Cerebellar cortex (tissue), 1 donor: ENCODE data around the gene SPATA18.
"Not testable (repeated sequence)": the region's sequence is repeated elsewhere in the genome, so short reads cannot be mapped to it uniquely, and the experiment has no call there.

Source experiments
- DNase-seq: peaks from one replicate; pipeline ENCODE4 v3.0.0-alpha.2; 2015; ENCODE audit warnings: low spot score

The SPATA18 gene

GRCh38 chr4:52107336-52107735, 56.2 kb downstream of the SPATA18 start:
- DNase-seq, result no peak

GRCh38 chr4:52107745-52108144, 56.6 kb downstream of the SPATA18 start:
- DNase-seq, result no peak

GRCh38 chr4:52110171-52110570, 59.1 kb downstream of the SPATA18 start:
- no peak for DNase-seq

- DNase-seq, result no peak
These were observed 60.9 kb downstream of the SPATA18 start for GRCh38 chr4:52111995-52112394.

- DNase-seq, result no peak
These were observed 61.3 kb downstream of the SPATA18 start for GRCh38 chr4:52112411-52112810.

GRCh38 chr4:52116641-52117040, 65.5 kb downstream of the SPATA18 start:
- no peak for DNase-seq

- DNase-seq, result no peak
These were observed 75.1 kb downstream of the SPATA18 start for GRCh38 chr4:52126226-52126625.

- DNase-seq, result no peak
These were observed 75.9 kb downstream of the SPATA18 start for GRCh38 chr4:52126966-52127365.

GRCh38 chr4:52135171-52135570, 84.1 kb downstream of the SPATA18 start:
- DNase-seq, result no peak

GRCh38 chr4:52137152-52137551, 86.0 kb downstream of the SPATA18 start:
- DNase-seq, result not testable (repeated sequence)

GRCh38 chr4:52142816-52143215, 91.7 kb downstream of the SPATA18 start:
- no peak for DNase-seq

- DNase-seq, result no peak
These were observed 92.7 kb downstream of the SPATA18 start for GRCh38 chr4:52143815-52144214.

- no peak for DNase-seq
These were observed 93.3 kb downstream of the SPATA18 start for GRCh38 chr4:52144372-52144771.
